Lower lobe of right lung (tissue), 2 donors: ENCODE results near the gene NELFA. TPM values are rescaled to one million over a fixed set of nuclear protein-coding genes. Genes with fewer than 3 reads are reported as not detected.

Experiments
- ATAC-seq, 2 donors: fragments of 200-7000 bp; cut with Tn5 transposase; one replicate each; pipeline ENCODE4 v1.9.1; 2020 to 2022; ENCODE audit warnings: mild to moderate bottlenecking in 2 of 2, moderate library complexity in 2 of 2
- DNase-seq: peaks from one replicate; pipeline ENCODE4 v3.0.0-alpha.2; 2020
- H3K27ac ChIP-seq: fragments of 200-600 bp; one replicate; pipeline ENCODE4 v1.8.0; 2022
- H3K27me3 ChIP-seq: fragments of 200-600 bp; one replicate; pipeline ENCODE4 v1.8.0; 2022; ENCODE audit warnings: low read depth
- H3K36me3 ChIP-seq: fragments of 200-600 bp; one replicate; pipeline ENCODE4 v1.8.0; 2022; ENCODE audit warnings: mild to moderate bottlenecking
- H3K4me1 ChIP-seq: fragments of 200-600 bp; one replicate; pipeline ENCODE4 v1.8.0; 2022
- H3K4me3 ChIP-seq: fragments of 200-600 bp; one replicate; pipeline ENCODE4 v1.8.0; 2022; ENCODE audit warnings: mild to moderate bottlenecking
- H3K9me3 ChIP-seq: fragments of 200-600 bp; one replicate; pipeline ENCODE4 v1.8.0; 2022
- intact Hi-C: fragments of 100-400 bp; cut with DNase I; formaldehyde crosslinking; loops from one replicate; pipeline ENCODE4 v1.11.0; 2022
- total RNA-seq: library from RNA; stranded (reverse); fragmentation: NEBNext Ultra II Directional; extraction: Animal tissue kit (Norgen Biotek cat#: 25700); gene quantifications from one replicate; pipeline ENCODE4 v1.2.1, GENCODE V29; 2021
- TF ChIP-seq, protein P1 (sequence below): fragments of 200-600 bp; IDR thresholded peaks from one replicate; pipeline ENCODE4 v1.8.0; 2022; ENCODE audit warnings: antibody characterized with exemption, mild to moderate bottlenecking
- donor health status: DM: no; HTN: yes; CAD: no; lungs with severe emphysema.

NELFA gene
- total RNA-seq, 1 donor from 2014 or later, result 22.6 TPM

DNA sequence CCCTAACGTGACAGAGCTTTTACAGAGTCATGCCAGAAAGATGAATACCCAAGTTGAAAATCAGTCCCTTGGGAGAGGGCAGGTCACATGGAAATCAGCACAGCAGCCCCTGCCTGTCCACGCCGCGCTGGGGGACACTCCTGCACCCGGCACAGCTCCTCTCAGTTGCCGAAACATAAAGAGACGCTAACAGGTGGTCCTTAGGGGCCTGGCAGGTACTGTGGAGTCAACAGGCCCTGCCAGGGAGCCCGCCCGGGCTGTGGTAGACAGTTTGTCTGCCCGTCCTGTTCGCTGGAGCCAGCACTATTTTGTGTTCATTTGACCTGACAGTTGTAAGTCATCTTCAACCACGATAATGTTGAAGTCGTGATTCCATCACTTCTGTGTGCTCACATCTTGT is 30.5 kb downstream of the NELFA start:
- Histone ChIP-seq H3K4me1 (peaks cover 7% of the 10 kb centered on the region), H3K27ac (no peak overlapping the region), H3K9me3 (no peaks in the 10 kb centered on the region), H3K27me3 (no peaks in the 10 kb centered on the region), H3K4me3 (no peak overlapping the region), H3K36me3 (peaks cover 93% of the 10 kb centered on the region)
- TF ChIP-seq, protein P1, sequence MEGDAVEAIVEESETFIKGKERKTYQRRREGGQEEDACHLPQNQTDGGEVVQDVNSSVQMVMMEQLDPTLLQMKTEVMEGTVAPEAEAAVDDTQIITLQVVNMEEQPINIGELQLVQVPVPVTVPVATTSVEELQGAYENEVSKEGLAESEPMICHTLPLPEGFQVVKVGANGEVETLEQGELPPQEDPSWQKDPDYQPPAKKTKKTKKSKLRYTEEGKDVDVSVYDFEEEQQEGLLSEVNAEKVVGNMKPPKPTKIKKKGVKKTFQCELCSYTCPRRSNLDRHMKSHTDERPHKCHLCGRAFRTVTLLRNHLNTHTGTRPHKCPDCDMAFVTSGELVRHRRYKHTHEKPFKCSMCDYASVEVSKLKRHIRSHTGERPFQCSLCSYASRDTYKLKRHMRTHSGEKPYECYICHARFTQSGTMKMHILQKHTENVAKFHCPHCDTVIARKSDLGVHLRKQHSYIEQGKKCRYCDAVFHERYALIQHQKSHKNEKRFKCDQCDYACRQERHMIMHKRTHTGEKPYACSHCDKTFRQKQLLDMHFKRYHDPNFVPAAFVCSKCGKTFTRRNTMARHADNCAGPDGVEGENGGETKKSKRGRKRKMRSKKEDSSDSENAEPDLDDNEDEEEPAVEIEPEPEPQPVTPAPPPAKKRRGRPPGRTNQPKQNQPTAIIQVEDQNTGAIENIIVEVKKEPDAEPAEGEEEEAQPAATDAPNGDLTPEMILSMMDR, result no peak
- intact Hi-C loops, result no loop called here
- ATAC-seq (no peak), DNase-seq (no peak)

DNA sequence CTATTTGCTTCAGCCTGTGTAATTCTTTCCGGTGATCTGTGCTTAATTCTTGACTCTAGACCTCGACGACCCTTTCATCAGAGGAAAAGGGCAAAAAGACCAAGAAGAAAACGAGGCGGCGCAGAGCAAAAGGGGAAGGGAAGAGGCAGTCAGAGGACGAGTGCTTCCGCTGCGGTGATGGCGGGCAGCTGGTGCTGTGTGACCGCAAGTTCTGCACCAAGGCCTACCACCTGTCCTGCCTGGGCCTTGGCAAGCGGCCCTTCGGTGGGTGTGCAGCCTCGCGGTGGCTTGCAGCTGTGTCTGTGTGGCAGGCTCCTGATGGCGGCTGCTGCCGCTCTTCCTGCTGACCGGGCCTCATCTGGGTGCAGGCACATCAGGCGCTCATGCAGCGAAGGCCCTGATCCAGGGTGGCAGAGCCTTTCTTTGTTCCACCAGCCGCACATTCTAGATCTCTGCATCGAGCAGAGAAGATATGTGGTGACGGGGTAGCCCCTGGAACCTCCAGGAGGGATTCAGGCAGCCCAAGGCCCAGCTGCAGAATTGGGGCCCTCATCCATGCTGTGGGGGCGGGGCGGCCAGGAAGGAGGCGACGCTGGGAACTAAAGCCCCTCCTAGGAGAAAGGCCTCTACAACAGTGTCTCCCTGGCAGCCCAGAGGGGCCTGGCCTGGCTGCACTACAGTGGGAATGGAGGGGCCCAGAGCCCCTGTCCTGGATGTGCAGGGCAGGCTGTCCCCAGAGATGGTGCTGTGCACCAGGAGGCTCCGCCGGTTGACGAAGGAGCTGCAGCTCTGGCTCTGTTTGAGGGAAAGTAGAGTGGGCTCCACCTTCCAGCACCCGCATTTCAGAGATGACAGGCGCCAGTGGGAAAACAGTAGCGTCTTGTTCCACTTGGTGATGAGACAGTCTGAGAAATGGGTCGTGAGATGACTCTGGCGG is 32.1 kb downstream of the NELFA start:
- Histone ChIP-seq H3K27ac (no peak overlapping the region), H3K36me3 (peaks cover 84% of the 10 kb centered on the region), H3K9me3 (no peaks in the 10 kb centered on the region), H3K27me3 (no peaks in the 10 kb centered on the region), H3K4me3 (no peak overlapping the region), H3K4me1 (peaks cover 7% of the 10 kb centered on the region)
- intact Hi-C loops, result no loop called here
- no peak for ATAC-seq
- TF ChIP-seq, protein P1, result no peak
- no peak for DNase-seq

DNA sequence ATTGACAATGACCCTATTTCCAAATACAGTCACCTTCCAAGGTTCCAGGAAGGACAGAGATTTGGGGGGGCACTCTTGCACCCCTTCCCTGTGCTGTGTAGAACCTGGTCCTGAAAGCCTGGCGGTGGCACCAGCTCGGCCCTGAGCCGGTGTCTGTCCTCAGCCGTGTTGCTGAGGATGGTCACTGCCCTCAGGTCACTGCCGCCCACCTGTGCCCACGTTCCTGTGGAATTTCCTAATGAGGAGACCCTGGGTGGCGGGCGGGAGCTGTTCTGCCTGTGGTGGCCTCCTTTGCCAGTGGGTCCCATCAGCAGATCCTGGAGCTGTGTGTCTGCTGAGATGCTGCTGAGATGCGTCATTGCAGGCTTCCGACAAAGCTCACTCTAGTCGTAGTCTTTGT is 32.9 kb downstream of the NELFA start:
- TF ChIP-seq, protein P1, result no peak
- peaks cover 83% of the 10 kb centered on the region for H3K36me3 ChIP-seq
- H3K4me1 ChIP-seq, result peaks cover 7% of the 10 kb centered on the region
- no peak overlapping the region for H3K4me3 ChIP-seq
- intact Hi-C loops, result no loop called here
- no peaks in the 10 kb centered on the region for H3K27me3 ChIP-seq
- no peak overlapping the region for H3K27ac ChIP-seq
- H3K9me3 ChIP-seq, result no peaks in the 10 kb centered on the region
- DNase-seq (no peak), ATAC-seq (peak in 1 of 2 donors; percentile 4)

DNA sequence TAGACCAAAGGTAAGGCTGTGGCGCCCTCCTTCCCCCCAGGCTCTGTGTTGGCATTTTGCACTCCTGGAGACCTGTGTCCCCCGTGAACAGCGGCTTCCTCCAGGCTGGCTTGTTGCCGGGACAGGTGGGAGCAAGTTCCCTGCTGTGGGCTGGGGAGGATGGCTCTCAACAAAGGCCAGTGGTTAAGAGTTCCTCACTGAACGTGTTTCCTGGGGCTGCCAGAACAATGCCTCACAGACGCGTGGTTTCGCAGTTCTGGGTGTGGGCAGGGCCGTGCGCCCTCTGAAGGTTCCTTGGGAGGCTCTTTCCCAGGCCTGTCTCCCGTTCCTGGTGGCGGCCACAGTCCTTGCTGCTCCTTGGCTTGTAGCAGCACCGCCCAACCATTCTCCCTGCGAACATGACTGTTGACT is 33.4 kb downstream of the NELFA start:
- DNase-seq (no peak), ATAC-seq (peak; percentile 63 to 85)
- Histone ChIP-seq H3K27me3 (no peaks in the 10 kb centered on the region), H3K27ac (peak overlapping the region; percentile 13), H3K4me1 (peaks cover 7% of the 10 kb centered on the region), H3K4me3 (no peak overlapping the region), H3K36me3 (peaks cover 79% of the 10 kb centered on the region), H3K9me3 (no peaks in the 10 kb centered on the region)
- TF ChIP-seq, protein P1, result no peak
- intact Hi-C loops, result no loop called here

DNA sequence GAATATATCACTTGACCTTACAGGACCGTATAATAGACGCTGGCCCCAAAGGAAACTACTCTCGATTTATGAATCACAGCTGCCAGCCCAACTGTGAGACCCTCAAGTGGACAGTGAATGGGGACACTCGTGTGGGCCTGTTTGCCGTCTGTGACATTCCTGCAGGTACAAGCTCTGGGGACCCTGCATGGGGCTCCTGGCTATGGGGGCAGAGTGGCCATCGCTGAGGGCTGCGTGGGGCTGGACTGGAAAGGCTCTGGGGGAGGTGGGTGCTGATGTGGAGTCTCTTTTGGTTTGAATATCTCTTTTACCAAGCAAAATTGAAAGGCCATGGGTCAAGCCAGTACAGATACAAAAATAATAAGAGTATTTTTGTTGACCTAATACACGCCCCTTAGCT is 33.9 kb downstream of the NELFA start:
- peaks cover 80% of the 10 kb centered on the region for H3K36me3 ChIP-seq
- no peak for DNase-seq
- H3K27ac ChIP-seq, result no peak overlapping the region
- intact Hi-C loops, result no loop called here
- peaks cover 7% of the 10 kb centered on the region for H3K4me1 ChIP-seq
- H3K4me3 ChIP-seq, result no peak overlapping the region
- no peak for ATAC-seq
- TF ChIP-seq, protein P1, result no peak
- H3K9me3 ChIP-seq, result no peaks in the 10 kb centered on the region
- H3K27me3 ChIP-seq, result no peaks in the 10 kb centered on the region
